Adrenal gland (tissue), 12 donors: ENCODE data around the gene DIS3L. TPM values are rescaled to one million over a fixed set of nuclear protein-coding genes. Genes with fewer than 3 reads are reported as not detected.
"Not testable (repeated sequence)": the region's sequence is repeated elsewhere in the genome, so short reads cannot be mapped to it uniquely, and the experiment has no call there.

Experiments
- DNase-seq, 7 donors: peaks; one replicate each; pipeline ENCODE4 v3.0.0-alpha.2; 2019 to 2020
- H3K27ac ChIP-seq, 5 donors: fragments of 200-600 bp; sonication (generic) in 4 of 5; 1 replicate in 3 of 5; 2 replicates in 2 of 5; pipeline versions ENCODE4 v1.5.1 to v1.8.0; 2016 to 2020; ENCODE audit warnings: mild to moderate bottlenecking in 1 of 5
- H3K27me3 ChIP-seq: fragments of 200-600 bp; 2 replicates; pipeline ENCODE4 v1.8.0; 2021
- H3K36me3 ChIP-seq, 2 donors: fragments of 200-600 bp; replicated peaks in 1 of 2; 1 replicate in 1 of 2; 2 replicates in 1 of 2; pipeline versions ENCODE4 v1.5.1 to v1.8.0; 2018 to 2022
- H3K4me1 ChIP-seq, 2 donors: fragments of 200-600 bp; replicated peaks in 1 of 2; 1 replicate in 1 of 2; 2 replicates in 1 of 2; pipeline versions ENCODE4 v1.5.1 to v1.8.0; 2018 to 2021
- H3K4me3 ChIP-seq, 4 donors: fragments of 200-600 bp; sonication (generic) in 3 of 4; one replicate each; pipeline ENCODE4 v1.5.1; 2016 to 2018
- H3K9me3 ChIP-seq, 3 donors: fragments of 200-600 bp; sonication (generic) in 1 of 3; replicated peaks in 1 of 3; 1 replicate in 2 of 3; 2 replicates in 1 of 3; pipeline versions ENCODE4 v1.5.1 to v1.8.0; 2016 to 2021
- POLR2A ChIP-seq, 2 donors: fragments of 450-650 bp; IDR thresholded peaks; one replicate each; pipeline ENCODE4 v1.6.1; 2017; ENCODE audit warnings: antibody characterized with exemption in 2 of 2, mild to moderate bottlenecking in 2 of 2, moderate library complexity in 1 of 2
- WGBS, 4 donors: extraction: QIAGEN DNeasy Blood & Tissue Kit in 2 of 4; methylation state at CpG; one replicate each; pipeline versions ENCODE4 v1.1.5 to v1.1.7; 2013 to 2017; 5-methylcytosine and 5-hydroxymethylcytosine counted together
- intact Hi-C, 2 donors: fragments of 100-400 bp; cut with DNase I; formaldehyde crosslinking; loops; one replicate each; pipeline versions ENCODE4 v1.14.1 to v1.15.0; 2022 to 2023
- polyA plus RNA-seq, 3 donors: library from polyadenylated mRNA; stranded (reverse); fragments of 200-250 nt in 2 of 3; fragments of 350-450 nt in 1 of 3; fragmentation: Illumina TruSeq in 1 of 3; extraction: RNeasy Lipid Tissue Mini Kit (QIAGEN cat#74804) in 1 of 3; gene quantifications; one replicate each; pipeline ENCODE4 v1.2.3, GENCODE V29; 2013 to 2014
- total RNA-seq, 9 donors: library from RNA; depleted of rRNA in 4 of 9; stranded (reverse); fragments of >200 nt in 4 of 9; fragments of 120-200 nt in 1 of 9; fragmentation: NEBNext Ultra II Directional in 1 of 9; extraction: Animal tissue kit (Norgen Biotek cat#: 25700) in 1 of 9; gene quantifications; one replicate each; pipeline versions ENCODE4 v1.1.0 to v1.2.4, GENCODE V29; 2013 to 2023
- TF ChIP-seq, protein P1 (sequence below), 6 experiments: fragments of 450-650 bp in 4 of 6; fragments of 200-600 bp in 2 of 6; sonication (generic) in 1 of 6; IDR thresholded peaks; 1 replicate in 5 of 6; 2 replicates in 1 of 6; pipeline versions ENCODE4 v1.5.1 to v1.8.0; 2016 to 2021; ENCODE audit warnings: antibody characterized with exemption in 6 of 6, mild to moderate bottlenecking in 2 of 6, moderate library complexity in 1 of 6
- donor health status: healthy with polysubstance abuse.
- donor health status: Bipolar disorder and iron deficiency.
- donor health status: DM: yes; HTN: yes; CAD: no.
- donor health status: DM: no; HTN: no; CAD: no.
- donor health status: DM: no; HTN: no; CAD: no.
- donor health status: DM: yes; HTN: yes; CAD: no.

Gene DIS3L
- total and polyA plus RNA-seq, 12 donors = 11.3 to 67.2 (median 39.9) TPM

DNA sequence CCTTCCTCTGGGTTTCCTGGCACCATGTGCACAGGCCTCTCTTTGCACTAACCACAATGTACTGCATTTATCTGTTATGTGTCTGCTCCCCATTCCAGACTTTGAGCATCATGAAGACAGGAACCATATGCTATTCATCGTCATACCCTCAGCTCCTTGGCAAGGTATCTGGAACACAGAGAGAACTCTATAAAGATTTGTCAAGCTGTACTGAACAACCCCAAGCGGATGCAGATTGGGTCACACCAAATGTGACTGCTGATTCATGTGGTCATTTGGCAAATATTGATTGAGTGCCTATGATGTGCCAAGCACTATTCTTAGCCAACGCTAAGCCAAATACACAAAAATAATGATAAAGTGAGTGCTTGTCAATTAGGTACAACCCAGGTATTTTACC is 32.3 kb upstream of the DIS3L start:
- TF ChIP-seq, protein P1, sequence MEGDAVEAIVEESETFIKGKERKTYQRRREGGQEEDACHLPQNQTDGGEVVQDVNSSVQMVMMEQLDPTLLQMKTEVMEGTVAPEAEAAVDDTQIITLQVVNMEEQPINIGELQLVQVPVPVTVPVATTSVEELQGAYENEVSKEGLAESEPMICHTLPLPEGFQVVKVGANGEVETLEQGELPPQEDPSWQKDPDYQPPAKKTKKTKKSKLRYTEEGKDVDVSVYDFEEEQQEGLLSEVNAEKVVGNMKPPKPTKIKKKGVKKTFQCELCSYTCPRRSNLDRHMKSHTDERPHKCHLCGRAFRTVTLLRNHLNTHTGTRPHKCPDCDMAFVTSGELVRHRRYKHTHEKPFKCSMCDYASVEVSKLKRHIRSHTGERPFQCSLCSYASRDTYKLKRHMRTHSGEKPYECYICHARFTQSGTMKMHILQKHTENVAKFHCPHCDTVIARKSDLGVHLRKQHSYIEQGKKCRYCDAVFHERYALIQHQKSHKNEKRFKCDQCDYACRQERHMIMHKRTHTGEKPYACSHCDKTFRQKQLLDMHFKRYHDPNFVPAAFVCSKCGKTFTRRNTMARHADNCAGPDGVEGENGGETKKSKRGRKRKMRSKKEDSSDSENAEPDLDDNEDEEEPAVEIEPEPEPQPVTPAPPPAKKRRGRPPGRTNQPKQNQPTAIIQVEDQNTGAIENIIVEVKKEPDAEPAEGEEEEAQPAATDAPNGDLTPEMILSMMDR (IDR thresholded peaks at IDR 0.05) = no peak
- TF ChIP-seq POLR2A (IDR thresholded peaks at IDR 0.05) = no peak
- H3K36me3 ChIP-seq = no peaks in the 10 kb centered on the region
- H3K9me3 ChIP-seq = no peaks in the 10 kb centered on the region
- intact Hi-C loops = no loop called here
- no peak overlapping the region for H3K4me3 ChIP-seq
- peaks cover 3% of the 10 kb centered on the region for H3K27me3 ChIP-seq
- no peak overlapping the region for H3K27ac ChIP-seq
- H3K4me1 ChIP-seq = no peaks in the 10 kb centered on the region
- DNase-seq = no peak
- 88 to 92% (median 90%) methylated on average over 3 of the region's 3 CpGs for WGBS, 4 donors

- H3K4me1 ChIP-seq, DNase-seq, H3K4me3 ChIP-seq, H3K9me3 ChIP-seq, H3K27me3 ChIP-seq, intact Hi-C loops, H3K36me3 ChIP-seq, H3K27ac ChIP-seq: not testable (repeated sequence)
- WGBS, 4 donors = 88 to 100% (median 93%) methylated on average over 1 of the region's 1 CpG
These were observed 30.5 kb upstream of the DIS3L start for GRCh38 chr15:66262837-66263236.

- H3K4me1 ChIP-seq = peaks cover 7 to 8% of the 10 kb centered on the region in 2 donors
- H3K27me3 ChIP-seq = no peaks in the 10 kb centered on the region
- H3K36me3 ChIP-seq = no peaks in the 10 kb centered on the region
- 90 to 92% (median 91%) methylated on average over 15 to 20 of the region's 20 CpGs for WGBS, 4 donors
- TF ChIP-seq, protein P1 (IDR thresholded peaks at IDR 0.05) = no peak
- no peak for TF ChIP-seq POLR2A (IDR thresholded peaks at IDR 0.05)
- intact Hi-C loops = no loop called here
- DNase-seq = no peak
- H3K27ac ChIP-seq = no peak overlapping the region
- no peaks in the 10 kb centered on the region for H3K9me3 ChIP-seq
- no peak overlapping the region for H3K4me3 ChIP-seq
These were observed 28.4 kb upstream of the DIS3L start for GRCh38 chr15:66264859-66265513.

DNA sequence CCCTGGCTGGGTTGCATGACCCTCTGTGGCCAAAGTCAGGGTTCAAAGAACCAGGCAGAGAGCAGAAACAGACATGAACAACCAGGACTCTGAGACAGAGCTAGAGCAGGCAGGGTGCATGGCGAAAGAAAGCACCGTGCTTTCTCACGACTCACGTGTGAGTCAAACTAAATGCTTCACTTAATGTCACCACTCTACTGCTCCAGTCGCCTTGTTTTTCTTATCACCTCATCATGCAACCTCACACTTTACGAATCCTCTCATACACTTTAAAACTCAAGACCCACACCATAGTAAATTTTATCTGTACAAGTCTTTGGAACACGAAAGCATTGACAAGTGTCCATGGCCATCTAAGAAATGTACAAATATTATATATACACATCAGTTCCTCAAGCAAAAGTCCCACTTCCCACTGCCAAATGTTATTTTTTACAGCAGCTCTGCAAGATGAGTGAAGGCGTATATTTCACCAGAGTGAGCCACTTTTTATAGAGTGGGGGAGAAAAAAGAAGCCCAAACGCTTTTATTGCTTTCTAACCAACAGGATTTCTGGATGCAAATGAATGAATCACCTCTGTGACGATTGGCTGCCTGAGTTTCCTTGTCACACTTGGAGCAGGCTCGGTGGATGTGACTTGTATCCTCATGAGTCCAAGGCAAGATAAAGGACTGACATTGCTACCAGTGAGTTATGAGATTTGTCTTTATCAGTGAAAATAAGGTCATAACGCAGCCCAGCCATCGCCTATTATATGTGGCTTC is 23.9 kb upstream of the DIS3L start:
- H3K36me3 ChIP-seq = no peaks in the 10 kb centered on the region
- peak; percentile 69 to 93 (median 88) for DNase-seq
- H3K27ac ChIP-seq = peak overlapping the region in 2 of 5 donors; percentile 26 to 52
- no peak for TF ChIP-seq POLR2A (IDR thresholded peaks at IDR 0.05)
- TF ChIP-seq, protein P1 (IDR thresholded peaks at IDR 0.05) = no peak
- 21 to 31% (median 25%) methylated on average over 13 of the region's 13 CpGs for WGBS, 4 donors
- no peaks in the 10 kb centered on the region for H3K27me3 ChIP-seq
- intact Hi-C loops = no loop called here
- peaks cover 7 to 8% of the 10 kb centered on the region in 2 donors for H3K4me1 ChIP-seq
- no peak overlapping the region for H3K4me3 ChIP-seq
- no peaks in the 10 kb centered on the region for H3K9me3 ChIP-seq
